ENCODE results near the gene VASN.
"Not testable (repeated sequence)": the region's sequence is repeated elsewhere in the genome, so short reads cannot be mapped to it uniquely, and the experiment has no call there.

Gene VASN

DNA sequence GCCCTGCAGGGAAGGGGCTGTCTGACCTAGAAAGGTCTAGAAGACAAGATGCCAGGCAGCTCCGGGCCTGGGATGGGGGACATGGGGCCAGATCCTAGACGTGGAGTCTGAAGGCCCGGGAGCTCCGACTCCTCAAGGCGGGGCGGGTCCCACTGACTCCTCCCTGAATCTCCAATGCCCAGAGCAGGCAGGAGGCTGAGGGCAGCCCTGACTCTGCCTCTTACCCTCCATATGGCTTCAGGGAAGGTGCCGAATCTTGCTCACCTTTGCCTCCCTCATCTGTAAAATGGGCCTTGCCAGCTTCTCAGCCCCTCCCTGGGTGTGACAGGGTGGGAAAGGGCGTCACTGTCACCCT, 14.8 kb downstream of the VASN start:
- DNase-seq: no peak

DNA sequence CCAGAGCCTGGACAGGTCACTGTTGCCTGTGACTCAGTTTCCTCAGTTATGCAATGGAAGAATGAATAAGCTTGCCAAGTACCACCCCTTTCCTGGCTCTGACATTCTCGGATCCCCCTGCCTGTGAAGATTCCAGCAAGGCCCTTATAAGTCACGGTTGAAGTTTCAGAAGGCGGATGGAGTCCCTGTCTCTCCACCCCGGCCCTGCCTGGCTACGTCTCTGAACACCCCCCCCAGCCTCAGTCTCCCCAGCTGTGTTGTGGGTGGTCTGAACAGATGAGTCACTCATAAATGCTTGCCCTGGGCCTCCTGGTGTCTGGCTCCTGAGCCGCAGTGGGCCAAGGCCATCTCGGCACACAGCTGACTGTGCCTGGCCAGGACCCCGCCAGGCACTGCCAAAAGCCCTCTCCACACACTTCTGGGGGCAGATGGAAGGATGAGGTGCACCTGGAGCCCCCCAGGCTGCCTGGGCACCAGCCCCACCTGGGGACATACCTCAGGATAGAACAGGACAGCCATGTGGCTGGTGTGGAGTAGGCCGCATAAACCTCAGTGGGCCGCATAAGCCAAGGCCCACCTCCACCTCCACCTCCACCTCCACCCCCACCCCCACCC, 15.4 kb downstream of the VASN start:
- no peak for DNase-seq

DNA sequence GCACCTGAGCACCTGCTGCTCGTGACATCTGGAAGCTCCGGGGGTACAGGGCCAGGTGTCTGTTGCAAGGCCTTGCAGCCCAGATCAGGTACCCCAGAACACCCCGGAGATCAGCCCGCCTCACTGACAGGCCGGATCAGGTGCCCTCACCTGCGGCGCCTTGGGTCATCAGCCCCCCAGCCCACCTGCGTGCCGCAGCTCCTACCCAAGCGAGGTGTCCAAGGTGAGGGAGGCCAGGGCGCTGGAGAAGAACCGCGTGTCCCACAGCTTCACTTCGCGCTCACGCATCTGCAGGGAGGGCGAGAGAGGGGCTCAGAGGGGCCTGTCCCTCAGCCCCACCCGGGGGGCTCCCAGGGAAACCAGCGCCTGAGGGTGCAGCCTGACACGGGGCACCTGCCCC, 16.1 kb downstream of the VASN start:
- DNase-seq: no peak

DNA sequence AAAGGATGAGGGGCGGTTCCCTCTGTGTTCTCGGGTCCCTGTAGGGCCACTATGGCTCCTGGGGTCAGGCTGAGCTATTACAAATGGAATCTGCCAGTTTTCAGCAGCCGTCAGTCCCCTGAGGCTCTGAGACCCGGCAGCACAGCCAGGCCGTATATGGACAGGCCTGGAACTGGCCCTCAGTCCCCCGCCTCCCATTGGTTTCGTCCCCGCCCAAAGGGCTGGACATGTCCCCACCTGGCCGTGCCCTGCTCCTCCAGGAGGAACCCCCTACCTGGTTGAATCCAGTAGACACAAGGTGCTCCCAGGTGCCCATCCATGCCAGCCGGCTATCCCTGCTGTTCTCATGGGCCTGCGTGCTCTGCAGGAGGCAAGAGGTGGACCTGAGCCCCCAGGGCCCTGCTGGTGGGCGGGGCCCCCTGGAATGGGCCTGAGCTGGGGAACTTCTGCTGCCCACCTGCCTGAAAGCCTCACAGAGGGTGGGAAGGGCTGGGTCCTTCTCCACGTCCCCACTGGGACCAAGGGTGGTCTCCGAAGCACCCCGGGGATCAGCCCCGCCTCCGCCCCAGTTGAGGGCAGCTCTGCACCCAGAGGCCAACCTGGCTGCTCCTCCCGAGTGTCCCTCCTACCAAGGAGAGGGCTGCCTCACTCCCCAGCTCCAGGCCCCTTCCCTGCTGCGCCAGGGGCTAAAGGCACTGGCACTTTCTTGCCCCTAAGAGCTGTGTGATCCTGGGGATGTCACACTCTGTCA, 16.8 kb downstream of the VASN start:
- no peak for DNase-seq

DNA sequence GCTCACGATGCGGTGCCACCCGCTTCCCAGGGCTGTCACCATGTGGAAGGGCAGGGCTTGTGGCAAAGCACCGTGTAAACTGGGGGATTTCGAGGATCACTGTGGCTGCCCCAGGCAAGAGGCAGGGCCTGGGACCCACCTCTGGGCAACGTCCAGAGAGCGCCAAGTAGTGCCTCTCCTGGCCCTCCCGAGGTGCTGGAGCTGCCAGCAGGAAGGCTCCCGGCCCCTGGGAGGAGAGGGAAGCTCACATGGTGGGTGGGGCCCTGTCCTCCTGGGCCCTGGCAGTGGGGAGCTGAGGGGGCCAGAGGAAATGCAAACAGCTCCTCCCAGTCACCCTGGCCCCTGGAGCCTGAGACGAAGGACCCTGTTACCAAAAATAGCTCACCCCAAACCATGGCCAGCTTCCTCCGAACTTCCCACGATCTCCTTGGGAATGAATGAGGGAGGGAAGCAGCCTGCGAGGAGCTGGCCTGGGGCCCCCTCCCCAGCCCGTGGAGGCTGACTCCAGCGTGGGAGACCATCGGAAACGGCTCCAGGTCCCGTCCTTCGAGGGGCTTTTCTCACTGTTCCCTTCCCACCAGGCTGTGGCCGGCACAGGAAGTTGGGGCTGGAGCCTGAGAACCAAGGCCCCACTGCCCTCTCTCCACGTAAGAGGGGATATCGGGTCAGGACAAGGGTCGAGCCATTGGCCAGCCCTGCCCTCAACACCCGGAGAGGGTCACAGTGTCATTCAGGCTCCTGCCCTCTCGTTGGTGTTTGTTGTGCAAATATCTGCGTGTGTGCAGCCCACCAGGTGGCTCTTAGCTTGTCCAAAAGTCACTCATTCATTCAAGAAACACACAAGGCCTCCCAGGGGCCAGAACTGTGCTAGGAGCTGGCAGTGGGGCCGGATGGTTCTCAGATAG, 17.7 kb downstream of the VASN start:
- no peak for DNase-seq

DNA sequence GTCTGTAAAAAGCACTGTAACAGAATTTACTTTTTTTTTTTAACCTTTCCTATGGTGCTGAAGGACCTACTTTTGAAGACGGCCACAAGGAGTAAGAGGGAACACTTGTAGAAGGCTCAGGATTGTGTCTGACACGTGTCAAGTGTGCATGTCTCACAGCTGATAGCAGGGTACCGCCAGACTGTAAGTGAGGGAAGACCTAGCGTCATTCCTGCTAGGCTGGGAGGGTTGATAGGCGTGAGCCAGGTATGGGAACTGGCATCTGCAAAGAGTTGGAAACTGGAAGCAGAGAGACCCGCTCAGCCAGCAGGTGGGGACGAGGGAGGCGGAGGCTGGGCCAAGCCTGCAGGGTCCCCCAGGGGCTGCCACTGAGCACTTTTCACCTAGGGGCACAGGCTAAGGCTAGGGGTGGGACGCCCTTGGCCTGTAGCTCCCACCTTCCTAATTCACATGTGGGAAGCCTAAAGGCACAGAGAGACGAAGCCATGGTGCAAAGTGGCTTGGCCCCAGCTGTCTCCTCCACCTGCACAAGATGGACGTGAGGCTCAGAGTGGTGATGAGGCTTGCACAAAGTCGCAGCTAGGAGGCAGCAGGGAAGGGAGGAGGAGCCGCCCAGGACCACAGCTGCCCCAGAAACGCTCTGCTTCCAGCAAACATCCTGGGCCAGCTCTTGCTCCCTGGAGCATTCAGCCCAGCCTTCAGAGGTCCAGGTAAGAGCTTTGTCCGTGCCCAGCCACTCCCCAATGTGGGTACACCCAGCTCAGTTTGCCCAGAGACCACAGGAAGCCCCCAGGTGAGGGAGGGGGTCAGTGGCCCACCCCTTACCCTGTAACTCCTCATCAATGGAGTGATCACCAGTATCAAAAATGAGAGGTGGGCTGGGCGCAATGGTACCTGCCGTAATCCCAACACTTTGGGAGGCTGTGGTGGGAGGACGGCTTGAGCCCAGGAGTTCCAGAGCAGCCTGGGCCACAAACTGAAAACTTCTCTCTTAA, 18.9 kb downstream of the VASN start:
- DNase-seq: no peak

DNA sequence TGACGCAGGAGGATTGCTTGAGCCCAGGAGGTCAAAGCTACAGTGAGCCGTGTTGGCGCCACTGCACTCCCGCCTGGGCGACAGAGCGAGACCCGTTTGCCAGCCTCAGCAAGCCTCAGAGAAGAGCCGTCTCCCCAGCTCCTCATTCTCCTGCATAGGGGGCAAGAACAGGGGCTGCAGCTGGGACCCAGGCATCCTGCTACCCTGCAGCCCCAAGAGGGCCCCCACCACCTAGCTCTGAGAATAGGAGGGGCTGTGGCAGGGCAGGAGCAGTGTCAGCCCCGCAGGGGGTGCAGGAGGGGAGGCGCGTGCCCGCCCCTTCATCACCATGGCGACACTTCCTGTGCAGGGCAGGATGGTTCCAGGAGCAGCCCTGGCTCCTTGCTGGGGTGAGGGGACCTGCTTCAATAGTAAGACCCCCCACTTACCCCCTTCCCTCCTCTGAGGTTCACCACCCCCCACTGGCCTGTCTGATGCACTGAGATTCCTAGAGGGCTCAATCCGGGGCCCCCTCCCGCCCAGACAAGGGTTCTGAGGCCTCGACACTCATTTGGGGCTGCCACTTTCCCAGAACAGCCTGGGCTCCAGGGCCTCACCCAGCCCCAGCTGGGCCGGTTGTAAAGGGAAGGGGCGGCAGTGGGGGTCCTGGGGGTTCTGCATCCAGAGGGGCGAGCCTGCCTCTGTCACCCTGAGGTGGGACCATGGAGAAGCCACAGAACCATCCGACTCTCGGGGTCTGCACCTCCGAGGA, 20.2 kb downstream of the VASN start:
- no peak for DNase-seq

- DNase-seq: no peak
Measured at GRCh38 chr16:4392382-4393239, 21.0 kb downstream of the VASN start.

DNA sequence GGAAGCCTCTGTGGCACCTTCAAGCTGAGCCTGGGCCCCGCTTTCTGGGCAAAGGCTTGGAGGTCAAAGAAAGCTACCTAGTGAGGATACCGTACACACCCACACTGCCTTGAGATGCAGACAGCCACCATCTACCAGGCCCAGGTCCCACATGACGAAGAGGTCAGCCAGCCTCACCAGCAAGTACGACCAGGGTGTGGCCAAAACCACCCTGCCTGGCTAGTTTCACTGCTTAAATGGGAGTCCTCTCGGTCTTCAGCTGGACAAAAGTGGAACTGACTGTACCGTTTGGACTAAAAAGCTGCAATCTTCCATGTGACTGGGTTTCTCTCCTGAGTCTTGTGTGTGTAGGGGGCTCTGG, 21.6 kb downstream of the VASN start:
- DNase-seq: no peak

DNA sequence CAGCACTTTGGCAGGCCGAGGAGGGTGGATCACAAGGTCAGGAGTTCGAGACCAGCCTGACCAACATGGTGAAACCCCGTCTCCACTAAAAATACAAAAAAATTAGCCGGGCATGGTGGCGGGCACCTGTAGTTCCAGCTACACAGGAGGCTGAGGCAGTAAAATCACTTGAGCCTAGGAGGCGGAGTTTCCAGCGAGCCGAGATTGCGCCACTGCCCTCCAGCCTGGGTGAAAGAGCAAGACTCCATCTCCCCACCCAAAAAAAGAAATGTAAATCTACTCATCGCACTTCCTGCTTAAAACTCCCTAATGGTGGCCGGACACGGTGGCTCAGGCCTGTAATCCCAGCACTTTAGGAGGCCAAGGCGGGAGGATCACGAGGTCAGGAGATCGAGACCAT, 22.2 kb downstream of the VASN start:
- not testable (repeated sequence) for DNase-seq

DNA sequence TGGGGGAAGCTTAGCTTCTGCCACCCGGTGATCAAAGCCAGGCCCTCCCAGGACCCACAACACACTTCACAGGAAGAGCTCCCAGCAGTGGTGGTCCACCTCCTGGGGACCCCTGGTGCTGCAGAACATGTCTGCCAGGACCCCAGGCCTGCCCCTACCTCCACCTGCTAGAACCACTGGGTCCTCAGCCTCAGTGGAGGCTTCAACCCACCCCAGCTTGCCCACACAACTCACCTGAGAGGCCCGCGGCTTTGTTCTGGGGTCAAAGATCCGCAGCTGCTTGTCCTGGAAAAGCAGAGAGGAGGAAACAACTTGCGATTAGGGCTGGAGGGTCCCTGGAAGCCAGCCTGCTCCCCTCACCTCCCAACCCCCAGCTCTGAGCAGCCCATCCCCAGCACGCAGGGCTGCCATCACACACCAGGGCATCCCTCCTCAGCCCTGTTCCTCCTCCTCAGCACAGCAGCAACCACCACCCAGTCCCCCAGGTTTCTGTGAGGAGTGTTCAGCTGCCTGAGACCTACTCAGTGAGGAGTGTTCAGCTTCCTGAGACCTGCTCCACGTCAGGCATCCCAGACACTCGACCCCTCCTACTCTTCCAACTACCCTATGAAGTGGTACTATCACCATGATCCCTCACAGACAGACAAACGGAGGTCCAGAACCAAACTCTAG, 23.5 kb downstream of the VASN start:
- no peak for DNase-seq

GRCh38 chr16:4399001-4399730, 27.5 kb downstream of the VASN start:
- no peak for DNase-seq

GRCh38 chr16:4401094-4401501, 29.4 kb downstream of the VASN start:
- DNase-seq: no peak

DNA sequence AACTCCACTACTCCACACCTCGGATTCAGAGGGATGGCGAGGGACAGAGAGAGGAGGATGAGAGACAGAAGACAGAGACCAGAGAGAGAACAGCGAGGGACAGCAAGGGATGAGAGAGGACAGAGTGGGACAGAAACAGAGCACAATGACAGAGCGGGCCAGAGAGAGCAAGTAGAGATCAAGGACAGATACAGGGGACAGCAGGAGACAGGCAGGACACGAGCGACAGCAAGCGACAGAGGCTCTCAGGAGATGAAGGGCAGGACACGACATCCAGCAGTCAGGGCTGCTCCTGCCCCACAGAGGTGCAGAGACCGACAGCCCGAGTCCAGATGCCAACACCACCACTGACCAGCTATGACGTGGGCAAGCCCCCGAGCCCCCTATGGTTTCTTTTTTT, 29.9 kb downstream of the VASN start:
- DNase-seq: no peak

- peak; percentile 76 for DNase-seq
Measured at GRCh38 chr16:4402439-4403132, 30.9 kb downstream of the VASN start.

GRCh38 chr16:4403133-4403949, 31.7 kb downstream of the VASN start:
- DNase-seq: no peak

DNA sequence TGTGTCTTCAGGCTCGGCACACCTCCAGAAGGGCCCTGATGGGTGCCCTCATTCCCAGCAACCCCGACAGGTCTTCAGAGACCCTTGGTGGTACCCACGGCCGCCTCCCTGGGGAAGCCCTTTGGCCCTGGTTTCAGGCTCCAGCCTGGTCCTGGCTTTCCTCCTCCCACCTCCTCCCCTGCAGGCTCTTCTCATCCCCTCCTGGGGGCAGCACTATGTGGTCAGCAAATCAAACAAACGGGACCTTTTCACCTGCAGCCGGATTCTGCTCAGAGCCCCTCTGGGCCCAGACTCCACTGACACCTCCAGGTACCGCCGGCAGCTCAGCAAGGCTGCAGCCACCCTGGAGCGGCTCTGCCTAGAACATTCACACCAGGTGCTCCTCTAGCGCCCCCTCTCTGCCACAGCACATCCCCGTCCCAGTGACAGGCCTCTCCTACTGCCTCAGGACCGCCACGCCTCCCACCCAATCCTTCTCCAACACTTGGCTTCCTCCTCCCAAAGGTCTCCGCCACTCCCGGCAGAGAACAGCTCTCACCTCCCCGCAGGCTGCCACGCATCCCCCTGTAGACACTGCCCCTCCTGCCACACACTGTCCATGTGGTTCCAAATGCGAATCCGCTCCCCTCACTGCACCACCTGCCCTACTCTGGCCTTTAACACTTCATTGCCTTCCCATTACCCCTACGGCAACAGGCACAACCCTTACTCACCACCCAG, 32.8 kb downstream of the VASN start:
- peak; percentile 37 for DNase-seq
